ENCODE data around the gene GNG10. TPM values are rescaled to one million over a fixed set of nuclear protein-coding genes. Genes with fewer than 3 reads are reported as not detected.

Gene GNG10
- total and polyA plus RNA-seq, 4 donors = 24.7 to 63.6 (median 49.9) TPM

DNA sequence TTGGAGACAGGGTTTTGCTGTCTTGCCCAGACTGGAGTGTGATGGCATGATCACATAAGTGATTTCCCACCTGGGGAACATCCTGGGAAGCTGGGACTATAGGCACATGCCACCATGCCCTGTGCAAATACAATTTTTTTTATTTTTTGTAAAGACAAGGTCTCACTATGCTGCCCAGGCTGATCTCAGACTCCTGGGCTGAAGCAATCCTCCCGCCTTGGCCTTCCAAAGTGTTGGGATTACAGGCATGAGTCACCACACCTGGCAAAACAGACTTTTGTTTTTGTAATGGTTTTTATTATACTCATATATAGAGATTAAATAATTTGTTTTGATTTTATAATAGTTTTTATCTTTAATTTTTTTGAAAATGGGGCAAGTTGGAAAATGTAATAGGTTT lies 15.6 kb upstream of the GNG10 start:
- no peaks in the 10 kb centered on the region for H3K9me3 ChIP-seq (ENCODE audit: control insufficient read depth, insufficient read depth, low read length)
- H3K27me3 ChIP-seq (ENCODE audit: control insufficient read depth, insufficient read depth, low read length) = no peaks in the 10 kb centered on the region

DNA sequence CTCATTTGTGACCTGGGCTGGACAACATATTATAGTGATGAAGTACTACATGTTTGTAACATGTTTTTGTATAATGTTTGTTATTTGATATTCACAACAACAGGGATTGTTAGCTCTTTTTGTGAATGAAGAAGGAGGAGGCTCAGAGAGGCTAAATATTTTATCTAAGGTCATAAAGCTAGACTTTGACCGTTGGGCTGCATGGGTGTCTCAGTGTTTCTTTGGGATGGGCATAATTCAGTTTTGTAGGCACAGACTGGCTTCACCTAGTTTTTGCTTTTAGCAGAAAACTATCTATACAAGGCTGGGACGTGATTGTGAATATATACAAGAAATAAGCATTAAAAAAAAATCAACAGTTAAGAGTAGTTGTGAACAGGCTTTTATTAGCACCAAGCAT lies 15.0 kb upstream of the GNG10 start:
- H3K27ac ChIP-seq (ENCODE audit: low read depth, low read length) = no peak overlapping the region
- no peak overlapping the region for H3K4me3 ChIP-seq (ENCODE audit: low read depth, low read length)
- peaks cover 7% of the 10 kb centered on the region for H3K36me3 ChIP-seq (ENCODE audit: control insufficient read depth, insufficient read depth, low read length)
- 88% methylated on average over 1 of the region's 2 CpGs for WGBS (ENCODE audit: insufficient coverage)
- no peaks in the 10 kb centered on the region for H3K4me1 ChIP-seq (ENCODE audit: control insufficient read depth, insufficient read depth, low read length)
- H3K27me3 ChIP-seq (ENCODE audit: control insufficient read depth, insufficient read depth, low read length) = no peaks in the 10 kb centered on the region
- DNase-seq (ENCODE audit: low read depth in 4 of 6, low spot score in 6 of 6) = no peak
- H3K9me3 ChIP-seq (ENCODE audit: control insufficient read depth, insufficient read depth, low read length) = no peaks in the 10 kb centered on the region

More for the DNA sequence above, 15.6 kb upstream of the GNG10 start:
- H3K27ac ChIP-seq (ENCODE audit: low read depth, low read length) = no peak overlapping the region
- no peaks in the 10 kb centered on the region for H3K4me1 ChIP-seq (ENCODE audit: control insufficient read depth, insufficient read depth, low read length)
- no peak overlapping the region for H3K4me3 ChIP-seq (ENCODE audit: low read depth, low read length)
- H3K36me3 ChIP-seq (ENCODE audit: control insufficient read depth, insufficient read depth, low read length) = peaks cover 7% of the 10 kb centered on the region
- WGBS (ENCODE audit: insufficient coverage) = no CpG with 5 or more reads among the region's 1 CpG
- DNase-seq (ENCODE audit: low read depth in 4 of 6, low spot score in 6 of 6) = no peak

DNA sequence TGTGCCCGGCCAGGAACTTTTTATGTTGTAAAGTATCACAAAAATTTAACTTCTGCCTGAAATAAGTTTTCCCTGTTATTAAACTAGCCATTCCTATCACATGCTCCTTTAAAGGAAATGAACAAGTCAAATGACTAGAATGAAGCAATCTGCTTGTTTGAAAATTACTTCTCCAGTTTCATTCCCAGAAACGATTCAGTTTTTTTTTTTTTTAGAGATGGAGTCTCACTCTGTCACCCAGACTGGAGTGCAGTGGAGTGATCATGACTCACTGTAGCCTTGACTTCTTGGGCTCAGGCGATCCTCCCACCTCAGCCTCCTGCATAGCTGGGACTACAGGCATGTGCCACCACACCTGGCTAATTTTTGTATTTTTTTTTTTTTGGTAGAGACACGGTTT lies 13.3 kb upstream of the GNG10 start:
- Histone ChIP-seq H3K4me1 (ENCODE audit: control insufficient read depth, insufficient read depth, low read length) (no peaks in the 10 kb centered on the region), H3K27me3 (ENCODE audit: control insufficient read depth, insufficient read depth, low read length) (no peaks in the 10 kb centered on the region), H3K4me3 (ENCODE audit: low read depth, low read length) (no peak overlapping the region), H3K27ac (ENCODE audit: low read depth, low read length) (no peak overlapping the region), H3K36me3 (ENCODE audit: control insufficient read depth, insufficient read depth, low read length) (peaks cover 7% of the 10 kb centered on the region), H3K9me3 (ENCODE audit: control insufficient read depth, insufficient read depth, low read length) (no peaks in the 10 kb centered on the region)
- WGBS (ENCODE audit: insufficient coverage) = no CpG with 5 or more reads among the region's 4 CpGs
- DNase-seq (ENCODE audit: low read depth in 4 of 6, low spot score in 6 of 6) = no peak

DNA sequence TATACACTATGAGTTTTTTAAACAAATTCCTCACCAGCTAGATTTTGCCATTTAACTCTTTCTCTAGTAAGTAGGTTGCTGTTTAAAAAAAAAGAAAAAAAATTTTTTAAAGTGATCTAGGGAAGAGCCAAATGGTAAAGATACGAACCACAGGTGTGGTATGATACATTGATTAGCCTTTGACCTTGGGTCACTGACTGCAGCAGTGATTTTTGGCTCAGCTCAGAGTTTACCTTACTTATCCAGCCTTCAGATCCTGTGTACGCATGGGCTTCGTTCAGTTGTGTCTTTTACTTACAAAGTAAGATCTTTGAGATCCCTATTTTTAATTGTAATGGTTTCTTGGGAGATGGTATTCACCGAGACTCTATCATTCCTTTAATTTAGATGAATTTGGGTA lies 12.4 kb upstream of the GNG10 start:
- H3K4me3 ChIP-seq (ENCODE audit: low read depth, low read length) = no peak overlapping the region
- H3K36me3 ChIP-seq (ENCODE audit: control insufficient read depth, insufficient read depth, low read length) = peaks cover 7% of the 10 kb centered on the region
- H3K27ac ChIP-seq (ENCODE audit: low read depth, low read length) = no peak overlapping the region
- no peaks in the 10 kb centered on the region for H3K27me3 ChIP-seq (ENCODE audit: control insufficient read depth, insufficient read depth, low read length)
- H3K4me1 ChIP-seq (ENCODE audit: control insufficient read depth, insufficient read depth, low read length) = no peaks in the 10 kb centered on the region
- WGBS (ENCODE audit: insufficient coverage) = 67% methylated on average over 1 of the region's 4 CpGs
- H3K9me3 ChIP-seq (ENCODE audit: control insufficient read depth, insufficient read depth, low read length) = no peaks in the 10 kb centered on the region
- no peak for DNase-seq (ENCODE audit: low read depth in 4 of 6, low spot score in 6 of 6)

DNA sequence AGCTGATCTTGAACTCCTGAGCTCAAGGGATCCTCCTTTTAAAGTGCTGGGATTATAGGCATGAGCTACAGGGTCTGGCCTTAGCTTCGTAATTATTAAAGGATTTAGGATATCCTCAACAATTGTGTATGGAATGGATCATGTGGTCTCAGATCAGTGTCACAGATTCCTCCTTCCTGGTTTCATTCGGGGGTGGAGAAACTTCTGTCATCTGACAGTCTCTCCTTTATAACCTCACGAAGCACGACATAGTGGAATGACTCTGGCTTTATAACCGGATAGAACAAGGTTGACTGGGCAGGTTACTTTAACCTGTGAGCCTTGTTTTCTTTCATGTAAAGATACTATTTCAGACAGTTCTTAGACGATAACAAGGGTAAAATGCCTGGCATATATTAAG lies 4.4 kb upstream of the GNG10 start:
- Histone ChIP-seq H3K36me3 (ENCODE audit: control insufficient read depth, insufficient read depth, low read length) (no peaks in the 10 kb centered on the region), H3K27me3 (ENCODE audit: control insufficient read depth, insufficient read depth, low read length) (no peaks in the 10 kb centered on the region), H3K4me3 (ENCODE audit: low read depth, low read length) (no peak overlapping the region), H3K27ac (ENCODE audit: low read depth, low read length) (no peak overlapping the region), H3K9me3 (ENCODE audit: control insufficient read depth, insufficient read depth, low read length) (no peaks in the 10 kb centered on the region), H3K4me1 (ENCODE audit: control insufficient read depth, insufficient read depth, low read length) (peaks cover 4% of the 10 kb centered on the region)
- no CpG with 5 or more reads among the region's 6 CpGs for WGBS (ENCODE audit: insufficient coverage)
- DNase-seq (ENCODE audit: low read depth in 4 of 6, low spot score in 6 of 6) = no peak

DNA sequence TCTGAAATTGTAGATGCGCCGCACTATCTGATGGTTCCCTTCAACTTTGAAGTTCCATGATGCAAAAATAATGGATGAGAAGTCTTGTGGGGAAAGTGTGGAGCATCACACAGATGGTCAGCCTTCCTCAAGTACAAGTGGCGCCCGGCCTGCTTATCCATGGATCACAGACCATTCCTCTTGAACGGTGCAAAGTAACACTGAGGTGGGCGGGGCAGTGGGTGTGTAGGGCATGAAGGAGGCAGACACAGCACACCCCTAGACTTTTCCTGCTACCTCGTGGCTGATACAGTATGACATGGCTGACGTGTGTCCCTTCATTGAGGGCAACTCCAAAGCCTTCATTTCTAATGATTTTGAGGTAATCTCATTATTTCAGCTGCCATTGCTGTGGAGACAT lies 2.5 kb upstream of the GNG10 start:
- peaks cover 16% of the 10 kb centered on the region for H3K4me1 ChIP-seq (ENCODE audit: control insufficient read depth, insufficient read depth, low read length)
- WGBS (ENCODE audit: insufficient coverage) = 73% methylated on average over 5 of the region's 8 CpGs

DNA sequence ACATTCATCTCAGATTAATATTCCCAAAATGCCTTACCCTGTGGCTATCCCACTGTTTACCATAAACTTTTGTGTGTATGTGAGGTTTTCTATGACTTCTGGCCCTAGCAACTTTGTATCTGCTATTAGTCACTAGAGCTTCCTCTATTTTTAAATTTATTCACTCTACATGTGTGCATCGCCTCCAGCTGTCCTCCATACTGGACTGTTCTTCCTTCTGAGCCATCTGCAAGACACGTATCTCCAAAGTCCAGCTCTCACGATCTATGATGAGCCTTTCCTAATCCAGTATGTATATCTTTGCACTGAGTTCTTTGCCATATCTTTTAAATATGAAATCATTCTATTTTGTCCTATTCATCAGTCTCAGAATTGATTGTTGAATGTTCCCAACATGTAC lies 1.7 kb upstream of the GNG10 start:
- WGBS (ENCODE audit: insufficient coverage) = 100% methylated on average over 3 of the region's 3 CpGs
- Histone ChIP-seq H3K27ac (ENCODE audit: low read depth, low read length) (no peak overlapping the region), H3K9me3 (ENCODE audit: control insufficient read depth, insufficient read depth, low read length) (no peaks in the 10 kb centered on the region), H3K4me1 (ENCODE audit: control insufficient read depth, insufficient read depth, low read length) (peaks cover 16% of the 10 kb centered on the region), H3K36me3 (ENCODE audit: control insufficient read depth, insufficient read depth, low read length) (no peaks in the 10 kb centered on the region), H3K4me3 (ENCODE audit: low read depth, low read length) (no peak overlapping the region), H3K27me3 (ENCODE audit: control insufficient read depth, insufficient read depth, low read length) (no peaks in the 10 kb centered on the region)
- no peak for DNase-seq (ENCODE audit: low read depth in 4 of 6, low spot score in 6 of 6)

More for the DNA sequence above, 2.5 kb upstream of the GNG10 start:
- H3K36me3 ChIP-seq (ENCODE audit: control insufficient read depth, insufficient read depth, low read length) = no peaks in the 10 kb centered on the region
- H3K27me3 ChIP-seq (ENCODE audit: control insufficient read depth, insufficient read depth, low read length) = no peaks in the 10 kb centered on the region
- DNase-seq (ENCODE audit: low read depth in 4 of 6, low spot score in 6 of 6) = no peak
- no peak overlapping the region for H3K27ac ChIP-seq (ENCODE audit: low read depth, low read length)
- no peak overlapping the region for H3K4me3 ChIP-seq (ENCODE audit: low read depth, low read length)
- H3K9me3 ChIP-seq (ENCODE audit: control insufficient read depth, insufficient read depth, low read length) = no peaks in the 10 kb centered on the region

DNA sequence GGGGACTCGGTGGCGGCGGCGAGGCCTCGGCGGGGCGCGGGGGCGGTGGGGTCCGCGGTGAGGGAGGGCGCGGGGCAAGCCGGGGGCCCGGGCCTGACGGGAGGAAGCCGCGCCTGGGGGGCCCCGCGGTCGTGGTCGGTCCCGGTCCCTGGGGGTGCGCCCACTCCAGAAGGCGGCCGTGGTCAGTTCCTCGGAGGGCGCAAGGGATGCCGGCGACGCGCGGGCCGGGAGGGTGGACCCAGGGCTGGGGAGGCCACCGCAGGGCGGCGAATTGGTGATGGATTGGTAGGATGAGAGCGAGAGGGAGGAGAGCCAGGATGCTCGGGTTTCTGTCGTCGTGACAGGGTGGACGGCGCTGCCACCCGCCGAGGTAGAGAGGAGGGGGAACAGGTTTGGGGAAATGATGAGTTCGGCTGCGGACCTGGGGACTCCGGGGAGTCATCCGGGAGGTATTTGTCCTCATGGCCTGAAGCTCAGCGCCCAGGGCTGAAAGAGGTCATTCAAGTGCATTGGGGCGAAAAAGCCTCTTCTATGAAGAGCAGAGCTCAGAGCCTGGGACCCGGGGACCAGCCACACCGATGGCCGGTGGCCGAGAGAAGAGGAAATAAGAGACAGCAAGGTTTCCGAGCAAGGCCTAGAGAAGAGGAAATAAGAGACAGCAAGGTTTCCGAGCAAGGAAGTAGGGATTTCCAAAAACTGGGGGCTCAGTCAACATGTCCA lies 557 bp downstream of the GNG10 start:
- under 1% methylated on average over 57 of the region's 57 CpGs for WGBS (ENCODE audit: insufficient coverage)
- Histone ChIP-seq H3K9me3 (ENCODE audit: control insufficient read depth, insufficient read depth, low read length) (no peaks in the 10 kb centered on the region), H3K27ac (ENCODE audit: low read depth, low read length) (peak overlapping the region; percentile 71), H3K27me3 (ENCODE audit: control insufficient read depth, insufficient read depth, low read length) (no peaks in the 10 kb centered on the region), H3K4me3 (ENCODE audit: low read depth, low read length) (peak overlapping the region; percentile 74), H3K36me3 (ENCODE audit: control insufficient read depth, insufficient read depth, low read length) (peaks cover 3% of the 10 kb centered on the region), H3K4me1 (ENCODE audit: control insufficient read depth, insufficient read depth, low read length) (peaks cover 16% of the 10 kb centered on the region)
- DNase-seq (ENCODE audit: low read depth in 4 of 6, low spot score in 6 of 6) = peak; percentile 10 to 68 (median 30)

DNA sequence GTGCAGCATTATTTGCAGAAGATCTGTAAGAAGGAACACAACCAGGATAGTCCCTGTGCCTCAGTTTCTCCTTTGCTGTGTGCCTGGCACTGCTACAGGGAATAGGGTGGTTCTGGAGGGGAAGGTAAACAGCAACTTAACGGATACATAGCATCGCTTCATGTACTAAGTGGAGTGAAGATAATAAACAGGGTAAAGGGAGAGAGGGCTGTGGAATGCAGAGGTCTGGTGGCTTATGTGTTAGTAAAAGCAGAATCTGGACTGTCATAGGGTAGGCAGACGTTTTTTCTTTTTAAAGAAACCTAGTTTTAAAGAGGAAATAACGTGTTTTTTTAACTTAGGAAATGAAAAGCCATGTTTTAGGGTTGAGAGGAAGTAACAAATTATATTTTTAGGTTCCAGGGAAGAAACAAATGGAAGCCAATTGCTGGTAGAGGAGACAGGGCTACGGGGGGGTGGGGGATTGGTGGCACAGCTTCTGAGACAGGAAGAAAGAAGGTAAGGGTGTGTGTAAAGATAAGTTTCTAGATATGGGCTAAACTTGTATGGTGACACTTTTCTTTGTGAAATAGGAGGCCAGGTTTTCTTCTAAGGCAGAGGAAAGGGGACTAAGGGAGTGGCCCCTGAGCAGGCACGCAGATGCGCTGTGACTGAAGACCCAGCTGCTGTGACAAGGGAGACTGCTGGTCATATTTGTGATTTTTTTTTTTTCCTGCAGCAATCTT lies 1.3 kb downstream of the GNG10 start:
- H3K9me3 ChIP-seq (ENCODE audit: control insufficient read depth, insufficient read depth, low read length) = no peaks in the 10 kb centered on the region
- peak overlapping the region; percentile 74 for H3K4me3 ChIP-seq (ENCODE audit: low read depth, low read length)
- no peaks in the 10 kb centered on the region for H3K27me3 ChIP-seq (ENCODE audit: control insufficient read depth, insufficient read depth, low read length)
- WGBS (ENCODE audit: insufficient coverage) = 53% methylated on average over 7 of the region's 7 CpGs
- H3K36me3 ChIP-seq (ENCODE audit: control insufficient read depth, insufficient read depth, low read length) = peaks cover 8% of the 10 kb centered on the region
- DNase-seq (ENCODE audit: low read depth in 4 of 6, low spot score in 6 of 6) = peak in 1 of 6 donors; percentile 0
- peak overlapping the region; percentile 71 for H3K27ac ChIP-seq (ENCODE audit: low read depth, low read length)
- peaks cover 16% of the 10 kb centered on the region for H3K4me1 ChIP-seq (ENCODE audit: control insufficient read depth, insufficient read depth, low read length)

Data from spinal cord (tissue), 10 donors.